NCI-H510A (cell line): Measurements from ENCODE around the gene LYPD3.
"Not testable (repeated sequence)": the region's sequence is repeated elsewhere in the genome, so short reads cannot be mapped to it uniquely, and the experiment has no call there.

Experiments used
- DNase-seq: peaks from one replicate; lab custom pipeline; 2025; lab: John Stamatoyannopoulos, UW

Gene LYPD3

DNA sequence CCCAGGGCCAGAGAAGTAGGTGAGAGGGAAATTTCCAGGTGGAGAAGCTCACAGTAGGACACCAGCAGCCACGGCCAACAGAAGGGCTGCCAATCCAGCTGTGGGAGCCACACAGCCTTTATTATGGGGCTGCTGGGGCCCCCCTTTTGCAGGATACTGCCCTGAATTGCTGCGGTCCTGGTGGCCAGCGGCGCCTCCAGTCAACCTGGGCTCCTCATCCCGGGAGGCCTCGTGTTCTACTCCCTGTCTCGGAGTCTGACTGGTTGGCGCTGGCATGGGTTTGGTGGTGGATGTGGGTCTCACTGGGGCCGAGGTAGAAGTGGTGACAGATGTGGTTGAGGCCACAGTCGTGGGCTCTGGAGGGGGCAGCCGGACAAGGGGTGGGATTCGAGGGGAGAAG is 4.1 kb downstream of the LYPD3 start:
- no peak for DNase-seq

DNA sequence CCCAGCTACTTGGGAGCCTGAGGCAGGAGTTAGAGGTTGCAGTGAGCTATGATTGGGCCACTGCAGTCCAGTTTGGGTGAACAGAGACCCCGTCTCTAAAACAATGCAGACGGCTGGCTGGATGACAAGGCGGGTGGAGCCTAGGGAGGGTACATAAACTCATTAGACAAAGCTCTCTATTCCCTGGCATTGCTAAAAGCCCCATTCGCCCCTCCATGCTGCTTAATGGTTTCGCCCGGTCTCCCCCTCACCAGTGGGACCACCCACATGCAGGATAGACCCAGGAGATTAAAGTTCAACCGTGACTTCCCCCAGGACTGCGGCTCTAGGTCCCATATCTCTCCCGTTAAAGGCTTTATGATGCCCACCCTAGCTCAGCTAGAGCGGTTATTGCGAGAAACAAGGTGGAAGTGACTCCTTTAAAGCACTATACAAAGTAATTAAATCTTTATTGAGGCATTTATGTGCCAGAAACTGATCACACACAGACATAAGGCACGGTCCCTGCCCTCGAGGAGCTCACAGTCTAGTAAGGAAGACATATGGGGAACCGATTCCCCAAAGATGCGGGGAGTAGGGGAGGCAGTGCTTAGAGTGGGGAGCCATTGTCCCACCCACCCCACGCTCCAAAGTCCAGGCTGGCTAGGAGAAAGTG is 4.9 kb downstream of the LYPD3 start:
- DNase-seq, result no peak

DNA sequence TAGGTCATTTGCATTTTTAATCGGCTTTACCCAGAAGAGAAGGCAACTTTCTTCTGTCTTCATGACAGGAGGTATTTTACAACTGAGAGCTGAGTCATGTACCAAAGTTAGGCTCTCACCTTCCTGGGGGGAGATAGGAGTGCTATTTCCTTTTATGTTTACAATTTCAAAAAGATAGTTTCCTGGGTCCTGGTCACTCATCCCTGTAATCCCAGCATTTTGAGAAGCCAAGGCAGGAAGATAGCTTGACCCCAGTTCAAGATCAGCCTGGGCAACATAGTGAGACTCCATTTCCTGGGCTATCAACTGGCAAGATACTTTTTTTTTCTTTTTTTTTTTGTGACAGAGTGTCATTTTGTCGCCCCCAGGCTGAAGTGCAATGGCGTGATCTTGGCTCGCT is 7.6 kb downstream of the LYPD3 start:
- no peak for DNase-seq

DNA sequence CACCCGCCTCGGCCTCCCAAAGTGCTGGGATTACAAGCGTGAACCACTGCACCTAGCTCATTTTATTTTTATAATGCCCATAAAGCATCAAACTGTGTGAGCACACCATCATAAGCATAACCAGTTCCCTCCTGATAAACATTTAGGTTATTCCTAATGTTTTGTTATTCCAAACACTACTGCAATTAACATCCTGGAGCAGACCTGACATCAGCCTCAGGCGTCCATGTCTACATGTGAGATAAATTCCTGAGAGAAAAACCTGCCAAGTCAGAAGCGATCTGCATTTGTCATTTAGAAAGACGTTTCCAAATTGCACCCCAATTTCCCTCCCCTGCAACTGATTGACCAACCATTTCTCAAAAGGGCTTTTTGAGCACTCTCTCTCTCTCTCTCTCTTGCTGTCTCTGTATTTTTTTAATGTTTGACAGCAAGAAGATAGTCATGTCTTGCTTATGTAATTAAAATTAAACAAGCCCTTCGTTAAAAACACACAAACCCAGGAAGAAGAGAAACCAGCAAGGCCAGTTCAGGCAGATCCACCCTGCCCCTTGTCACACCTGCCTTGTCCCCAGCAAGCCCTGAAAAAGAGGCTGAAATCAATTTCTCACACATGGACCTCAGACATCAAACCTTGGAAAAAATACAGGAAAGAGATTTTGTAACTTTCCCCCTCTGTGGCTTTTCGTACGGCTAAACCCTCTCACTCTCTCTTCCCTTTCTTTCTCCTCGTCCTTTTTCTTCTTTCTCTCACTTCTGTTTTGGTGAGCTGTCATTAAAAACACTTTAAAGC is 9.9 kb downstream of the LYPD3 start:
- DNase-seq, result no peak

DNA sequence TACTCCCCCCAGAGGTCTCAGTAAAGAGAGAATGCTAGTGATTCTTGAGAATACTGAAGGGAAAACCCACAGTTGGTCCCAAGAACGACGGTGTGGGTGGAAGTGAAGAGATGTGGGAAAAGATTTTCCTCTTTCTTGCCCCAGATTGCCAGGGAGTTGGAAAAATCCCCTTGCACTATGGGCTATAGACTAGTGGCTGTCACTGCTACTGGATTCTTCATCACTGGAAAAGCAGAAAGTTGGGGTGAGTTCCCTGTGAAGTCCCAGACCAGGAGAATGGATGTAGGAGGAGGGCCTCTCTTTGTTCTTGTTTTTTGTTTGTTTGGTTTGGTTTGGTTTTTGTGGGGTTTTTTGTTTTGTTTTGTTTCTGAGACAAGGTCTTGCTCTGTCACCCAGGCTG is 11.4 kb downstream of the LYPD3 start:
- no peak for DNase-seq

DNA sequence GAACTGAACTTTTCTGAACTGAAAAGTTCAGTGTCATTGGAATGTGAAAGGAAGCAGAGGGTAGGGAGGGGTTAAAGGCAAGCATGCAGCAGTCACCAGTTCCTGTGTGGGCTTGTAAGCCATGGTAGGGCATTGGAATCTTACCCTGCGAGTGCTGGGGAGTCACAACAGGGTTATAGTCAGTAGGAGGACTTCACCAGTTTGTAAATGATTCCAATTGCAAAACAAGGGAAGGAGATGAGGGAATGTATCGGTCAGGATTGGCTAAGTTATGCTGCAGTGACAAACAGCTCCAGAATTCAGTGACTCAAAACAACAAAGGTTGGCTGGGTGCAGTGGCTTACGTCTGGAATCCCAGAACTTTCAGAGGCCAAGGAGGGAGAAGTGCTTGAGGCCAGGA is 12.8 kb downstream of the LYPD3 start:
- DNase-seq, result no peak

DNA sequence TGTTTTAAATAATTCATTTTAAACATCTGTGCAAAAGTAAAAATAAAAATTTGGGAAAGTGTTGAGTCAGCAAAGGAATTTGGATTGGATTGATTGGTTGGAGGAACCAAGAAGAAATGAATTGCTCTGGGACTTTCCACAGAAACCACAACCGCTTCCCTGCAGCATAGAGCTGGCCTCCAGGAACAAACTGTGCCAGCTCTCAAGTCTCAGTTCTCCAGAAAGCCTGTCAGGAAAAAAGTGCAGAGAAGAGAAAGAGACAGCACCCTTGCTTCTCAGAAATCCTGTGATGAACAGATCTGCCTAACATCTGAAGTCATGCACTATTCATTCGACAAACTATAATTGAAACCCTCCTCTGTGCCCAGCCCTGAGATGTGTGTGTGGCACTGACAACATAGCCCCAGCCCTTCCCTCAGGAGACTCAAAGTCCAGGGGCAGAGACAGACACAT is 14.8 kb downstream of the LYPD3 start:
- DNase-seq, result no peak

DNA sequence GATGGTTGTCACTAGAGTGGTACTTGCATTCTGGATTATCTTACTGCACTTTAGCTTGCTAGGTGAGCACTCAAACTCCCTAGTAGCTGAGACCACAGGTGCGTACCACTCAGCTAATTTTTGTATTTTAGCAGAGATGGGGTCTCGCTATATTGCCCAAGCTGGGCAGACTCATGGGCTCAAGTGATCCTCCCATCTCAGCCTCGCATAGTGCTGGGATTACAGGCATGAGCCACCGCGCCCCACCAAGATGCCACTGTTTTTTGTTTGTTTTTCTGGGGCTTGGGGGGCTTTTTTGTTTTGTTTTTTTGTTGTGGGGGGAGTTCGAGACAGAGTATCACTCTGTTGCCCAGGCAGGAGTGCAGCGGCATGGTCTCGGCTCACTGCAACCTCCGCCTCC is 17.8 kb downstream of the LYPD3 start:
- no peak for DNase-seq

DNA sequence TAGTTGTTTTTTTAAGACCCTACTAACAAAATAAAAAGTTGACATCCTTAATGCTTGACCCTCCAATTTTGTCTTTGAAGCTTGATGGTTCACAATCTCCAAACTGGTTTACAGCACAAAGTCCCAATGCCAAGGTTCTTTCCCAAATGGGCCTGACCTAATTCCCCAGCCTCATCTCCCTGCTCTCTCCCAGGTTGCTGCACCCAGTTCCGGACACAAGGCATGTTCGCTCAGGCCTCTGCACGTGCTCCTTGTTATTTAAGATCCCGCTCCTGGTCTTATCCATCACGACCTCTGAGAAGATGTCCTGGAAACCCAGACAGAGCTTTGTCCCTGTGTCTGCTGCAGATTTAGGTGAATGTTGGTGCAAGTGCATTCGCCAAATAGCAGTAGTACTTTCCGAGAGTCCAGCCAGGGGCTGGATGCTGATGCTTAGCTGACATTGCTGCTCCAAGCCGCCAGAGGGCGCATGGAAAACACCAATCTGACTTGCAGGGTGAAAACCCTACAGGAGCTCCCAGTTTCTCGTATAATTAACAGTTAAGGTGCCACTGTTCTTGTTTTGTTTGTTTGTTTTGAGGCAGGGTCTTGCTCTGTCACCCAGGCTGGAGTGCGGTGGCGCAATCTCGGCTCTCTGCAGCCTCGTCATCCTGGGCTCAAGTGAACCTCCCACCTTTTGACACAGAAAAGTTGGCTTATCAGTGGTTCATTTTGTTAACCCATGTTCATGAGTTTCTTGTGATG is 18.5 kb downstream of the LYPD3 start:
- DNase-seq, result peak; percentile 14

DNA sequence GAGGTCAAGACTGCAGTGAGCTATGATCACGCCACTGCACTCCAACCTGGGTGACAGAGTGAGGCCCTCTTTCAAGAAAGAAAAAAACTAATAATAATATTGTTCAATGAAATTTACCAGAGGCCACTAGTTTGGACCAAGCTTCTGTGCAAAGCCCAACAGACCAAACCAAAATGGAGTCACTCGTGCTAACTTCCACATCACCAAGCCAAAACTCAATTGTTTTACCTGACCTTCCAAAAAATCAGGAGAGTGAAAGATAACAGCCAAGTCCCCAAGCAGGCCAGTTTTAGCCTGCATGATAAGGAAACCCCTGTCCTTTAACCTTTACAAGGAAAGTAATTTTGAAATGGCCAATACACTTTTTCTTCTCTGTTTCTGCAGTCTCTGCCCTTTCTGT is 20.0 kb downstream of the LYPD3 start:
- DNase-seq, result no peak

DNA sequence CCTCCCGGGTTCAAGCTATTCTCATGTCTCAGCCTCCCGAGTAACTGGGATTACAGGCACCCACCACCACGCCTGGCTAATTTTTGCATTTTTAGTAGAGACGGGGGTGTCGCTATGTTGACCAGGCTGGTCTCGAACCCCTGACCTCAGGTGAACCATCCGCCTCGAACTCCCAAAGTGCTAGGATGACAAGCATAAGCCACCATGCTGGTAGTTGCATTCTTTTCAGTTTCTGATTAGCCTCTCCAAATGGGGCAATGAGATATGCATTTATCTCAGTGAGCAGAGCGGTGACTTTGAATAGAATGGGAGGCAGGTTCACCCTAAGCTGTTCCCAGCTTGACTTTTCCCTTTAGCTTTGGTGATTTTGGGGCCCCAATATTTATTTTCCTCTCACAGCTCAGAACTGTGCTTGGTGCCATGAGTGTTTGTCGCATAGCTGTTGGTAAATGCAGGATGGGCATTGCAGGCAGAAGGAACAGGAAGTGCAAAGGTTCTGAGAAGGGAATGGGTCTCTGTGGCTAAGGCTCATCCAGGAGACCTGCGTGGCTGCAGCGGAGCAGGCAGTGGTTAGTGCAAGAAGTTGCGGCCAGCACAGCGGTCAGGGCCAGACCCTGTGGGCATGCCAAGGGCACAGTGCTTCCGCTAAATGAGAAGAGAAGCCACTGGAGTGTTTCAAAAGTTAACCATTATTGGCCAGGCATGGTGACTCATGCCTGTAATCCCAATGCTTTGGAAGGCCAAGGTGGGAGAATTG is 20.7 kb downstream of the LYPD3 start:
- no peak for DNase-seq

DNA sequence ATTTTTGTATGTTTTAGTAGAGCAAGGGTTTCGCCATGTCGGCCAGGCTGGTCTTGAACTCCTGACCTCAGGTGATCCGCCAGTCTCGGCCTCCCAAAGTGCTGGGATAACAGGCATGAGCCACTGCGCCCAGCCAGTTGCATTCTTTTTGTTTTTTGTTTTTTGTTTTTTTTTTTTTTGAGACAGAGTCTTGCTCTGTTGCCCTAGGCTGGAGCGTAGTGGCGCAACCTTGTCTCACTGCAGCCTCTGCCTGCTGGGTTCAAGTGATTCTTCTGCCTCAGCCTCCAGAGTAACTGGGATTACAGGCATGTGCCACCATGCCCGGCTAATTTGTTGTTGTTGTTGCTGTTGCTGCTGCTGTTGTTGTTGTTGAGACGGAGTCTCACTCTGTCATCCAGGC is 21.3 kb downstream of the LYPD3 start:
- DNase-seq, result not testable (repeated sequence)

DNA sequence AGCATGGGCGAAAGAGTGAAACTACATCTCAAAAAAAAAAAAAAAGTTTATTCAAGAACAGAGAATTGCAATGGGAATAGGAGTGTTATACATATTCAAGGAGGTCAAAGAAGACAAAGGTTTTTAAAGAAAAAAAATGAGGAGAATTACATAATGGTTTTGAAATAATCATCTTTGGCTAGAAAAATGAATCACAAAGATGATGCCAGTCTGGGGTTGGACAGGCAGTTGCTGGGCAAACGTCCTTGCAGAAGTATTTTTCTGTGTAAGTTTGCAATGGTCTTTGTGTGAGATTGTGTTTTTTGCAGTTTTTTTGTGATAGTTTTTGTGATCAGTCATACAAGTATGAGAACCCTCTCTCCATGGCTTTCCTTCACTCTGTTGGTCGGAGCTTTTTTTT is 23.7 kb downstream of the LYPD3 start:
- DNase-seq, result no peak

DNA sequence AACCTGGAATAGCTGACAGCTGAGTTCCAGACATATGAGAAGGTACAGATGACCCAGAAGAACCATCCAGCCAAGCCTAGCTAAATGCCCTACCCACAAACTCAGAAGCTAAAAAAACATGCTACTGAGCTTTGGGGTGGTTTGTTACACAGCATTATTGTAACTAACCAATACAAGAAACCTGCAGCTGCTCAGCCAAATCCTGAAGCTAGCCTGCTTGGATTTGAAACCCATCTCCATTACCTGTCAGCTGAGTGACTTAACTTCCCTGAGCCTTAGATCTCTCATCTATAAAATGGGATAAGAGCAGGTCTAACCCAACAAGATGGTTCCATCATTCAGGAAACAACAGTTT is 25.7 kb downstream of the LYPD3 start:
- DNase-seq, result no peak

DNA sequence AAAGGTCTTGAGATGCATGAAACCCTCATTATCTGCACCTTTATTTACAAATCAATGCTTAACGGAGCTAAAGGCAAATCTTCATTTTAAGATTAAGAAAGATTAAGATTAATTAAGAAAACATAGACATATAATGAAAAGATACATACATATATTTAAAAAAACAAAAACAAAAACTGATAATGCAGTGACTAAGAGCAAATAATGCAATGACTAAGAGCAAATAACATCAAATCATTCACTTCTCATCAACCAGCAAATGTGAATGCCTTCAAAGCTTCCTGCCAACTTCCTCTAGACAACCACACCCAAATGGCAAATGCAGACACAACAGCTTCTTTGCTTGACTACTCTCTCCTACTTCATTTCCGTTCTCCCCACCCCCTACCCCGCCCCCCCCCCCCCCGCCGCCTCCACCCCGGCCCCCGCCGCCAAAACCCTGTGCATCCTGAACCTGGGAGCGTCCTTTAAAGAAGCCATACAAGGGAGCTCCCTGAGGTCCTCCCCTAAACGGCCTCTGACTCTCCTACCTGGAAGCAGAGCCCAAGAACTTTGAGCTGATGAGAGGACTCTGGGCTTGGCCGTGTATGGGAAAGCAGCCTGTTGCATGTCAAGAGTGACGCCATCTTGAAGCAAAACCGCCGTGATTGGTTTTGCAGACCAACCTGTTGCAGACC is 26.2 kb downstream of the LYPD3 start:
- DNase-seq, result no peak

DNA sequence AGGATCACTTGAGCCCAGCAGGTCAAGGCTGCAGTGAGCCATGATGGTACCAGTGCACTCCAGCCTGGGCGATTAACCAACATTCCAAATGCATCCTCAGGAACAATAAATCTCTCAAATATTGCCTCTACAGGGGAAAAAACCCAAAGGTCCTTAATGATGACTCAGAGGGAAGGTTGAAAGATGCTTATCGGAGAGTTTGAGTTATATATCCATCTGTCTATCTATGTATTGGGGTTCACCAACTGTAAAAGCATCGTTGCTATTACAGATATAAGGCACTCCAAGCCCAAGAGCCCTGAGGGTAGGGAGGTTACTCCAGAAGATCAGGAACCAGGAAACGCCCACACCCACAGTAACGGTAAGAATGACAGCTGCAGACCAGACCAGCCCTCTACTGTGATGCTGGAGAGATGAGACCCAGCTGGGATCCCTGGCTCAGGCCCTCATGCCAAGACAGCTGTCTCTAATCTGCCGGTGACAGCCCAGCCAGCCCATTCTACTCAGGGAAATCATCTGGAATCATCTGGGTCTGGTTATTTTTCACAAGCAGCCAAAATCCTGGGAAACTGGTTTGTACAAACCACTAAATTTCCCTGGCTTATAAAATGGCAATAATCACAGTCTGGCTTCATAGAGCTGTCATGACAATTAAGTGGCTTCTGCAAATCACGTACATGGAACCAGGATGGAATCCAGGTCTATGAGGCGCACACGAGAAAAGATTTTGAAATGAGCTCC is 26.9 kb downstream of the LYPD3 start:
- DNase-seq, result no peak

DNA sequence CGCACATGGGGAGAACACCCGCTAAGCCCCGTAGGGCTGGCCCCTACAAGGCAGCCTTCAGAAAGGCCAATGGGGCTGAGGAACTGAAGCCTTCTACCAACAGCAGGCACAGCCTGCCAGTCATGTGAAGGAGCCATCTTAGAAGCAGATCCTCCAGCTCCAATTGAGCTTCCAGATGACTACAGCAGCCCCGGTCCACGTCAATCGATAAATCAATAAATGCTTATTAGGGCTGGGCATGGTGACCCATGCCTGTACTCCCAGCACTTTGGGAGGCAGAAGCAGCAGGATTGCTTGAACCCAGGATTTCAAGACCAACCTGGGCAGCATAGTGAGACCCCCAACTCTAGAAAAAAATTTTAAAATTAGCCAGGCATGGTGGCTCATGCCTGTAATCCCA is 27.7 kb downstream of the LYPD3 start:
- DNase-seq, result no peak

DNA sequence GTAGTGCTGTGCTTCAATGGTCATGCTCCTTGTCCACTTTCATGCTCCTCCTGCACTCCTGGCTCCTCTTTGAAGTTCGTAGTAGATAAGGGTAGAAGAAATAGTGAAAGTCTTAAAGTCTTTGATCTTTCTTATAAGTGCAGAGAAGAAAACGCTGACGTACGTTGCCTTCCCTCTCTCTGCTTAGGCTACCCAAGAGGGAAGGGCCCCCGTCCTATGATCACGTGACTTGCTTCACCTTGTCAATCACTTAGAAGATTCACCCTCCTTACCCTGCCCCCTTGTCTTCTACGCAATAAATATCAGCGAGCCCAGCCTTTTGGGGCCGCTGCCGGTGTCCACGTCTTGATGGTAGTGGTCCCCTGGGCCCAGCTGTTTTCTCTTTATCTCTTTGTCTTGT is 28.1 kb downstream of the LYPD3 start:
- DNase-seq, result not testable (repeated sequence)

DNA sequence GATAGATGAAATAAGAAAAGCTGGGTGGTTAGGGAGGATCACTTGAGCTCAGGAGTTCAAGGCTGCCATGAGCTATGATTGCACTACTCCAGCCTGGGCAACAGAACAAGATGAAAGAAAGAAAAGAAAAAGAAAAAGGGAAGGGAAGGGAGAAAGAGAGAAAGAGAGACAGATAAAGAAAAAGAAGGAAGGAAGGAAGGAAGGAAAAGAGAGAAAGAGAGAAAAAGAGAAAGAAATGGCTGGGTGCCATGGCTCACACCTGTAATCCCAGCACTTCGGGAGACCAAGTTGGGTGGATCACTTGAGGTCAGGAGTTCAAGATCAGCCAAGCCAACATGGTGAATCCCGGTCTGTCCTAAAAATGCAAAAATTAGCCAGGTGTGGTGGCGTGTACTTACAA is 29.6 kb downstream of the LYPD3 start:
- no peak for DNase-seq

DNA sequence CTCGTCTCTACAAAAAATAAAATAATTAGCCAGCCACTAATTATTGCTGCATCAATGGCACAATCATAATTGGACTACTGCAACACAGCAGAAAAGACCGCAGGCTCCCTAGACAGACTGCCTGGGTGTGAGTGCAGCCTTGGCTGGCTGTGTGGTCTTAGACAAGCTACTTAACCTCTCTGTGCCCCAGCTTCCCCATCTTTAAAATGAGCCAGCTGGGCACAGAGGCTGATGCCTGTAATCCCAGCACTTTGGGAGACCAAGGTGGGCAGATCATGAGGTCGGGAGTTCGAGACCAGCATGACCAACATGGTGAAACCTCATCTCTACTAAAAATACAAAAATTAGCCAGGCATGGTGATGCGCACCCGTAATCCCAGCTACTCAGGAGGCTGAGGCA is 31.7 kb downstream of the LYPD3 start:
- DNase-seq, result no peak

DNA sequence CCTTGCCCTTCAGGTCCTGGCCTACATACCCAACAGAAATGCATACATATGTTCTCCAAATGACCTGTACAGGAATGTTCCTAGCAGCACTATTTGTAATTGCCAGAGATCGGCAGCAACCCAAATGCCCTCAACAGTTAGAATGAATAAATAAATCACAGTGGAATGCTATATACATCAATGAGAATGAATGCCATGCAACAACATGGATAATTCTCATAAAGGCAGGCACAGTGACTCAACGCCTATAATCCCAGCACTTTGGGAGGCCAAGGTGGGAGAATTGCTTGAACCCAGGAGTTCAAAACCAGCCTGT is 32.1 kb downstream of the LYPD3 start:
- no peak for DNase-seq
